ENCODE measurements around the gene ADGRL3.

Gene ADGRL3

GRCh38 chr4:61217222-61217621, 17.1 kb downstream of the ADGRL3 start:
- no peak for DNase-seq (ENCODE audit: low spot score in 2 of 2)
- H3K9me3 Mint-ChIP-seq, result no peaks in the 10 kb centered on the region
- H3K4me3 Mint-ChIP-seq, result no peak overlapping the region
- H3K27ac Mint-ChIP-seq, result no peak overlapping the region
- no peaks in the 10 kb centered on the region for H3K36me3 Mint-ChIP-seq
- no peaks in the 10 kb centered on the region for H3K4me1 Mint-ChIP-seq
- no peaks in the 10 kb centered on the region for H3K27me3 Mint-ChIP-seq
- no peak for ATAC-seq (ENCODE audit: low read depth)

DNA sequence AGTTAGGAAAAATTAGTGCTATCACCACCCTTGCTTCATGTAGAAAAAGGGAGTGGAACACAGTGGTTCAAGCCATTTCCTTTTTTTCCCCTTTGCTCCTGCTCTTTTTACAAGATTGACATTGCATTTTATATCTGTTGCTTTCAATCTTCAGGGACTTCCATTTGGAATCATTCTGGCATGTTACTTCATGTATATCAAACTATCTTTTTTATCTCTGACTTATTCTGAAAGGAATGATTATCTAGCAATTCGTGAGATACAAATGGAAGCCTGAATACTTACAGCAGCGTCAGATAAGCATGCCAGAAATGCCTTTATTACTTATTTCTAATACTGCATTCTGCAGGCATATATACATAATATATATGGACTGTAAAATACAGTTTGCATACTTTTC, 20.4 kb downstream of the ADGRL3 start:
- H3K36me3 Mint-ChIP-seq, result no peaks in the 10 kb centered on the region
- H3K4me1 Mint-ChIP-seq, result no peaks in the 10 kb centered on the region
- no peak overlapping the region for H3K4me3 Mint-ChIP-seq
- H3K27me3 Mint-ChIP-seq, result no peaks in the 10 kb centered on the region
- H3K9me3 Mint-ChIP-seq, result peaks cover 1% of the 10 kb centered on the region
- H3K27ac Mint-ChIP-seq, result no peak overlapping the region
- DNase-seq (ENCODE audit: low spot score in 2 of 2), result no peak
- ATAC-seq (ENCODE audit: low read depth), result no peak

GRCh38 chr4:61223385-61223784, 23.3 kb downstream of the ADGRL3 start:
- Mint-ChIP-seq H3K27me3 (no peaks in the 10 kb centered on the region), H3K4me3 (no peak overlapping the region), H3K36me3 (no peaks in the 10 kb centered on the region), H3K27ac (no peak overlapping the region), H3K9me3 (peaks cover 1% of the 10 kb centered on the region), H3K4me1 (no peaks in the 10 kb centered on the region)
- DNase-seq (ENCODE audit: low spot score in 2 of 2), result no peak
- no peak for ATAC-seq (ENCODE audit: low read depth)

DNA sequence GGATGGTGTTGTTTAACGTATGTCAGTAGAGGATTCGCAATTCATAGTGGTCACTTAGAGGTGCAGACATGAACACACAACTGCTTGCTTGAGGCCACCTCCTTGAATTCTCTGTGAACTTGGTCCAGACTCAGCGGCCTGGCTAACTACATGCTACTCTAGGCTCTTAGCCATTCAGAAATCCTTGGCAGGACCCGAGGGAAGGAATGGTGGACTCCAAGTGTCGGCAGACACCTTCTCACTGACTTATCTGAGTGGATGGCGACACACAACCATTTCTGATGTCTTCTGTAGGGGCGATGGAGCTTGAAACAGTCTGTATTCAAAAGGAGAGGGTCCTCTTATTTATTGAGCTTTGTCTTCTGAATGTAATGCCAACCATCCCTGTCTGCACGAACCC, 24.4 kb downstream of the ADGRL3 start:
- DNase-seq (ENCODE audit: low spot score in 2 of 2) (no peak), ATAC-seq (ENCODE audit: low read depth) (no peak)
- Mint-ChIP-seq H3K36me3 (no peaks in the 10 kb centered on the region), H3K9me3 (peaks cover 1% of the 10 kb centered on the region), H3K4me3 (no peak overlapping the region), H3K4me1 (no peaks in the 10 kb centered on the region), H3K27me3 (no peaks in the 10 kb centered on the region), H3K27ac (no peak overlapping the region)

GRCh38 chr4:61225656-61226055, 25.5 kb downstream of the ADGRL3 start:
- H3K27ac Mint-ChIP-seq, result no peak overlapping the region
- H3K4me1 Mint-ChIP-seq, result no peaks in the 10 kb centered on the region
- no peak for DNase-seq (ENCODE audit: low spot score in 2 of 2)
- peaks cover 1% of the 10 kb centered on the region for H3K9me3 Mint-ChIP-seq
- H3K27me3 Mint-ChIP-seq, result no peaks in the 10 kb centered on the region
- no peaks in the 10 kb centered on the region for H3K36me3 Mint-ChIP-seq
- no peak for ATAC-seq (ENCODE audit: low read depth)
- H3K4me3 Mint-ChIP-seq, result no peak overlapping the region

DNA sequence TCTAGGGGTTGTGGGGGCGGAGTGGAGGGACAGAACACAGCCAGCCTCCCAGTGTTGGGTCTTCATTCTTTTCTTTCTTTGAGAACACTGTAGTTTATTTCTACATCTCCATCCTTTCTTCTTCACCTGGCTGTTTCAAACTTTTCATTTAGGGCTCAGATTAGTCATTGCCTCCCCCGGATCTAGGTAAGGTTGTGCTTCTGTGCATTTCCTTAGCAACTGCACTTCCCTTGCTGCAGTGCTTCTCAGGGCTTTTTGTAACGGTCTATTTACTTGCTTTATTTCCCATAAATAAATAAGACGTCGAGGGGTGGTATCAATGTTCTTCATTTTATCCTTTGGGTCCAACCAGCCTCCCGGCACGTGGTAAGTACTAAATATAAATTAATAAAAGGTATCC, 31.3 kb downstream of the ADGRL3 start:
- H3K27me3 Mint-ChIP-seq, result no peaks in the 10 kb centered on the region
- peaks cover 8% of the 10 kb centered on the region for H3K9me3 Mint-ChIP-seq
- ATAC-seq (ENCODE audit: low read depth) (no peak), DNase-seq (ENCODE audit: low spot score in 2 of 2) (no peak)
- H3K4me3 Mint-ChIP-seq, result no peak overlapping the region
- H3K4me1 Mint-ChIP-seq, result no peaks in the 10 kb centered on the region
- no peak overlapping the region for H3K27ac Mint-ChIP-seq
- H3K36me3 Mint-ChIP-seq, result no peaks in the 10 kb centered on the region

- H3K36me3 Mint-ChIP-seq, result no peaks in the 10 kb centered on the region
- H3K4me3 Mint-ChIP-seq, result no peak overlapping the region
- DNase-seq (ENCODE audit: low spot score in 2 of 2) (no peak), ATAC-seq (ENCODE audit: low read depth) (no peak)
- no peak overlapping the region for H3K27ac Mint-ChIP-seq
- H3K4me1 Mint-ChIP-seq, result no peaks in the 10 kb centered on the region
- no peaks in the 10 kb centered on the region for H3K27me3 Mint-ChIP-seq
- H3K9me3 Mint-ChIP-seq, result peaks cover 3% of the 10 kb centered on the region
Measured at GRCh38 chr4:61239250-61239649, 39.1 kb downstream of the ADGRL3 start.

DNA sequence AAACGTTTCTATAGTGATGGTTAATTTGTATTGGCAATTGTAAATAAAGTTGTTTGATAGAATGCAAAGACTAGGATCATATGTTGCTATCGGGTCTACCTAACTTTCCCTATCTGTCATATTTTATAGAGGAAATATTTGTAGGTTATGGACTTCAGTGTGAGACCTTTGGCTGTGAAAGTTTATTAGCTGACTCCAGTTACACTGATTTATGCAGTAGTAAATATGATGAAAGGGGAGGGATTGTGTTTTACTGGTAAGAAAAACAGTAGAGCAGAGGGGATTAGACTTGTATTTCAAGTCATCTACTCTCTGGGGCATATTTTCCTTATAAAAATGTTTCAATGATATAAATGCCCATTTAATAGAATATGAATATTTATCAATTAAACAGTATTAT, 43.8 kb downstream of the ADGRL3 start:
- DNase-seq (ENCODE audit: low spot score in 2 of 2), result no peak
- H3K4me3 Mint-ChIP-seq, result no peak overlapping the region
- no peaks in the 10 kb centered on the region for H3K4me1 Mint-ChIP-seq
- no peaks in the 10 kb centered on the region for H3K36me3 Mint-ChIP-seq
- no peaks in the 10 kb centered on the region for H3K9me3 Mint-ChIP-seq
- H3K27ac Mint-ChIP-seq, result no peak overlapping the region
- H3K27me3 Mint-ChIP-seq, result no peaks in the 10 kb centered on the region
- ATAC-seq (ENCODE audit: low read depth), result no peak

GRCh38 chr4:61245069-61245714, 45.1 kb downstream of the ADGRL3 start:
- no peaks in the 10 kb centered on the region for H3K27me3 Mint-ChIP-seq
- no peaks in the 10 kb centered on the region for H3K4me1 Mint-ChIP-seq
- H3K9me3 Mint-ChIP-seq, result no peaks in the 10 kb centered on the region
- H3K4me3 Mint-ChIP-seq, result no peak overlapping the region
- H3K27ac Mint-ChIP-seq, result no peak overlapping the region
- no peaks in the 10 kb centered on the region for H3K36me3 Mint-ChIP-seq
- ATAC-seq (ENCODE audit: low read depth) (no peak), DNase-seq (ENCODE audit: low spot score in 2 of 2) (no peak)

GRCh38 chr4:61246034-61246433, 45.9 kb downstream of the ADGRL3 start:
- Mint-ChIP-seq H3K36me3 (no peaks in the 10 kb centered on the region), H3K4me1 (no peaks in the 10 kb centered on the region), H3K27me3 (no peaks in the 10 kb centered on the region), H3K9me3 (no peaks in the 10 kb centered on the region), H3K27ac (no peak overlapping the region), H3K4me3 (no peak overlapping the region)
- ATAC-seq (ENCODE audit: low read depth) (no peak), DNase-seq (ENCODE audit: low spot score in 2 of 2) (no peak)

- no peak overlapping the region for H3K27ac Mint-ChIP-seq
- DNase-seq (ENCODE audit: low spot score in 2 of 2) (no peak), ATAC-seq (ENCODE audit: low read depth) (no peak)
- H3K4me3 Mint-ChIP-seq, result no peak overlapping the region
- no peaks in the 10 kb centered on the region for H3K9me3 Mint-ChIP-seq
- H3K27me3 Mint-ChIP-seq, result no peaks in the 10 kb centered on the region
- no peaks in the 10 kb centered on the region for H3K36me3 Mint-ChIP-seq
- no peaks in the 10 kb centered on the region for H3K4me1 Mint-ChIP-seq
Measured at GRCh38 chr4:61248705-61249104, 48.6 kb downstream of the ADGRL3 start.

DNA sequence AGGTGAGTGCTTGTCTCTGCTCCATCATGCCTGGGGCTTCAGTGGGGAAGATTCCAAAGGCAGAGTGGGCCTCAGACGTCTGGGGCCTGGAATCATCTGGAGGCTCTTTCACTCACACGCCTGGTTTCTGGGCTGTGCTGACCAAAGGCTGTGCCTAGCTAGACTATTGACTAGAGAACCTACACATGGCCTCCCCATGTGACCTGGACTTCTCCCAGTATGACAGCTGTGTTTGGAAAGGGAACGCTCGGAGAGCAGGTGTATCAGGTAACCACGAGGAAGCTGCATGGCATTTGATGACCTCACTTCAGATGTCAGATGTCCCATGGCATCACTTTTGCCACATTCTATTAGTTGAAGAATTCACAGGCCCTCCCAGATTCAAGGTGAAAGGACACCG, 51.0 kb downstream of the ADGRL3 start:
- Mint-ChIP-seq H3K4me1 (no peaks in the 10 kb centered on the region), H3K36me3 (no peaks in the 10 kb centered on the region), H3K27ac (no peak overlapping the region), H3K4me3 (no peak overlapping the region), H3K9me3 (no peaks in the 10 kb centered on the region), H3K27me3 (no peaks in the 10 kb centered on the region)
- no peak for DNase-seq (ENCODE audit: low spot score in 2 of 2)
- no peak for ATAC-seq (ENCODE audit: low read depth)

DNA sequence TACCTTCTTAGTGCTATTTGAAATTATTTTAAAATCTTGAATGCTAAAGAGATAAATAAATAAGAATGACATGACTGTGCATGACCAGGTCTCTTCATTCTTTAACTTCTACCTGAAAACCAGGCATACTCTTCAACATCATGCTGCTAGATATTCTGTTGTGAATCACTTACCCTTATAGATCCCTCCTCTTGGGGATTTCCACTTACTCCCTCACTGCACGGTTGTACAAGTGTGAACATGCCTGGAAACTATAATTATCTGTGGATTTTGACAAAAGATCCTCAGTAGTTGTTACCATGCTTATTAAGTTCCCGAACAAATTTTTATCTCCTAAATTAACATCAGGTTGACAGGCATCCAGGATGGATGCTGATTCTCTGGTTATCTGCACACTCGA, 54.3 kb downstream of the ADGRL3 start:
- ATAC-seq (ENCODE audit: low read depth), result no peak
- peaks cover 1% of the 10 kb centered on the region for H3K9me3 Mint-ChIP-seq
- no peak overlapping the region for H3K4me3 Mint-ChIP-seq
- H3K4me1 Mint-ChIP-seq, result no peaks in the 10 kb centered on the region
- no peak for DNase-seq (ENCODE audit: low spot score in 2 of 2)
- H3K27ac Mint-ChIP-seq, result no peak overlapping the region
- no peaks in the 10 kb centered on the region for H3K36me3 Mint-ChIP-seq
- H3K27me3 Mint-ChIP-seq, result no peaks in the 10 kb centered on the region

- H3K4me1 Mint-ChIP-seq, result no peaks in the 10 kb centered on the region
- ATAC-seq (ENCODE audit: low read depth), result no peak
- no peak overlapping the region for H3K4me3 Mint-ChIP-seq
- DNase-seq (ENCODE audit: low spot score in 2 of 2), result no peak
- no peaks in the 10 kb centered on the region for H3K36me3 Mint-ChIP-seq
- no peak overlapping the region for H3K27ac Mint-ChIP-seq
- H3K27me3 Mint-ChIP-seq, result no peaks in the 10 kb centered on the region
- no peaks in the 10 kb centered on the region for H3K9me3 Mint-ChIP-seq
Measured at GRCh38 chr4:61273233-61273632, 73.1 kb downstream of the ADGRL3 start.

GRCh38 chr4:61274286-61274685, 74.2 kb downstream of the ADGRL3 start:
- Mint-ChIP-seq H3K4me1 (no peaks in the 10 kb centered on the region), H3K9me3 (no peaks in the 10 kb centered on the region), H3K36me3 (no peaks in the 10 kb centered on the region), H3K27me3 (no peaks in the 10 kb centered on the region), H3K4me3 (no peak overlapping the region), H3K27ac (no peak overlapping the region)
- no peak for ATAC-seq (ENCODE audit: low read depth)
- DNase-seq (ENCODE audit: low spot score in 2 of 2), result no peak
